A673 (cell line): ENCODE data around the gene TECPR2.

ENCODE experiments used
- EZH2 ChIP-seq: fragments of 200-600 bp; sonication (generic); IDR thresholded peaks from 2 replicates; pipeline ENCODE4 v1.6.1; 2017; ENCODE audit warnings: borderline replicate concordance, low read depth, mild to moderate bottlenecking, mixed read lengths, antibody characterized with exemption, low read length; ENCODE audit not compliant: poor library complexity, severe bottlenecking
- TF ChIP-seq, protein P1 (sequence below): fragments of 300-800, 200-600 bp; sonication (generic); conservative IDR thresholded peaks from 2 replicates; pipeline ENCODE4 v1.5.1; 2017; ENCODE audit warnings: low read depth, mild to moderate bottlenecking, antibody characterized with exemption, low read length, moderate library complexity, mixed read lengths

- TF ChIP-seq EZH2, result no peak
- TF ChIP-seq, protein P1, sequence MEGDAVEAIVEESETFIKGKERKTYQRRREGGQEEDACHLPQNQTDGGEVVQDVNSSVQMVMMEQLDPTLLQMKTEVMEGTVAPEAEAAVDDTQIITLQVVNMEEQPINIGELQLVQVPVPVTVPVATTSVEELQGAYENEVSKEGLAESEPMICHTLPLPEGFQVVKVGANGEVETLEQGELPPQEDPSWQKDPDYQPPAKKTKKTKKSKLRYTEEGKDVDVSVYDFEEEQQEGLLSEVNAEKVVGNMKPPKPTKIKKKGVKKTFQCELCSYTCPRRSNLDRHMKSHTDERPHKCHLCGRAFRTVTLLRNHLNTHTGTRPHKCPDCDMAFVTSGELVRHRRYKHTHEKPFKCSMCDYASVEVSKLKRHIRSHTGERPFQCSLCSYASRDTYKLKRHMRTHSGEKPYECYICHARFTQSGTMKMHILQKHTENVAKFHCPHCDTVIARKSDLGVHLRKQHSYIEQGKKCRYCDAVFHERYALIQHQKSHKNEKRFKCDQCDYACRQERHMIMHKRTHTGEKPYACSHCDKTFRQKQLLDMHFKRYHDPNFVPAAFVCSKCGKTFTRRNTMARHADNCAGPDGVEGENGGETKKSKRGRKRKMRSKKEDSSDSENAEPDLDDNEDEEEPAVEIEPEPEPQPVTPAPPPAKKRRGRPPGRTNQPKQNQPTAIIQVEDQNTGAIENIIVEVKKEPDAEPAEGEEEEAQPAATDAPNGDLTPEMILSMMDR, result no peak
Observed at GRCh38 chr14:102474934-102475333, 112.2 kb downstream of the TECPR2 start.
